HFFc6 (cell line): ENCODE measurements around the gene FMN1. TPM values are rescaled to one million over a fixed set of nuclear protein-coding genes. Genes with fewer than 3 reads are reported as not detected.

Source experiments
- DNase-seq: peaks from one replicate; pipeline ENCODE4 v3.0.0-alpha.2; 2018
- H3K27ac Mint-ChIP-seq: 2 replicates; pipeline ENCODE4 v1.8.0; 2020; ENCODE audit warnings: mild to moderate bottlenecking, mixed read lengths
- H3K27me3 Mint-ChIP-seq: 2 replicates; pipeline ENCODE4 v1.8.0; 2021; ENCODE audit warnings: mild to moderate bottlenecking, moderate library complexity, mixed read lengths; ENCODE audit not compliant: insufficient read depth
- H3K36me3 Mint-ChIP-seq: 2 replicates; pipeline ENCODE4 v1.8.0; 2021; ENCODE audit warnings: low read depth, mixed read lengths
- H3K4me1 Mint-ChIP-seq: 2 replicates; pipeline ENCODE4 v1.8.0; 2020; ENCODE audit warnings: low read depth, mixed read lengths
- H3K4me3 Mint-ChIP-seq: 2 replicates; pipeline ENCODE4 v1.8.0; 2020; ENCODE audit warnings: mild to moderate bottlenecking, moderate library complexity, mixed read lengths
- H3K9me3 Mint-ChIP-seq: 2 replicates; pipeline ENCODE4 v1.8.0; 2020; ENCODE audit warnings: mild to moderate bottlenecking, mixed read lengths
- total RNA-seq, 6 experiments: library from RNA; stranded (reverse); fragmentation: NEBNext Ultra II Directional; extraction: Animal tissue kit (Norgen Biotek cat#: 25700); gene quantifications; 2 replicates in 1 of 6; 3 replicates in 5 of 6; pipeline ENCODE4 v1.2.3, GENCODE V29; 2021
- TF ChIP-seq, protein P1 (sequence below): fragments of 200-600 bp; sonication (generic); IDR thresholded peaks from 2 replicates; pipeline ENCODE4 v1.5.0; 2021; ENCODE audit warnings: antibody characterized with exemption, mild to moderate bottlenecking

The FMN1 gene
- total RNA-seq, 6 experiments from 2014 or later = 8.3 to 14.0 (median 12.6) TPM

DNA sequence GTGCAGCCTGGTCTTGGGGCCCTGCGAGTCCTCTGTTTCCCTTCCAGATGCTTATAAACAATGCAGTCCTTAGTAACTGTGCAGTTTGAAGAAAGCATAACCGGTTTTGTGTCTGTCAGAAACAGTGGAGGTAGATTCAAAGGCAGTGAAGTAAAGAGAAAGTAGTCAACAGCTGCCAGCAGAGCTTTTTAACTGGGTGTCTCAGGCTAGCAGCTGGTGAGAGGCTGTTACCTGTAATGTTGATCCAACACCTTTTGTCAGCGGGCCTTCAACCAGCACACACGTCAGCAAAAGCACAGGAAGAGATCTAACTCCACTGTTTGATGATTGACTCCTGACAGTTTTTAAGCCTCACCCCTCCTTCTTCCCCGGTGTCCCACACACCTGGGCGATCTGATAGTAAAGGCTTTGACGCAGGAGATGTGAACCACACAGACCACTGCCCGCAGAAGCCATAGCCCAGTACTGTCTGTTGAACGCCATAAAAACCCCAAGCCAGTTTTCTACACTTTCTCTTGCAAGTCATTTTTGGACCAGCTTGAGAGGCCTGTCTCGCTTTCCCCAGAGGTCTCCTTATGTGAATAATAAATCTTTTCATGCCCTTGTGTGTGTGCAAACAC, 178.0 kb downstream of the FMN1 start:
- no peak for DNase-seq
- Mint-ChIP-seq H3K9me3 (no peaks in the 10 kb centered on the region), H3K27me3 (peaks cover 2% of the 10 kb centered on the region; the same call in 1 of the 2 replicates), H3K4me1 (peaks cover 37% of the 10 kb centered on the region), H3K36me3 (peaks cover 19% of the 10 kb centered on the region), H3K27ac (no peak overlapping the region), H3K4me3 (no peak overlapping the region)
- TF ChIP-seq, protein P1, sequence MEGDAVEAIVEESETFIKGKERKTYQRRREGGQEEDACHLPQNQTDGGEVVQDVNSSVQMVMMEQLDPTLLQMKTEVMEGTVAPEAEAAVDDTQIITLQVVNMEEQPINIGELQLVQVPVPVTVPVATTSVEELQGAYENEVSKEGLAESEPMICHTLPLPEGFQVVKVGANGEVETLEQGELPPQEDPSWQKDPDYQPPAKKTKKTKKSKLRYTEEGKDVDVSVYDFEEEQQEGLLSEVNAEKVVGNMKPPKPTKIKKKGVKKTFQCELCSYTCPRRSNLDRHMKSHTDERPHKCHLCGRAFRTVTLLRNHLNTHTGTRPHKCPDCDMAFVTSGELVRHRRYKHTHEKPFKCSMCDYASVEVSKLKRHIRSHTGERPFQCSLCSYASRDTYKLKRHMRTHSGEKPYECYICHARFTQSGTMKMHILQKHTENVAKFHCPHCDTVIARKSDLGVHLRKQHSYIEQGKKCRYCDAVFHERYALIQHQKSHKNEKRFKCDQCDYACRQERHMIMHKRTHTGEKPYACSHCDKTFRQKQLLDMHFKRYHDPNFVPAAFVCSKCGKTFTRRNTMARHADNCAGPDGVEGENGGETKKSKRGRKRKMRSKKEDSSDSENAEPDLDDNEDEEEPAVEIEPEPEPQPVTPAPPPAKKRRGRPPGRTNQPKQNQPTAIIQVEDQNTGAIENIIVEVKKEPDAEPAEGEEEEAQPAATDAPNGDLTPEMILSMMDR = no peak

DNA sequence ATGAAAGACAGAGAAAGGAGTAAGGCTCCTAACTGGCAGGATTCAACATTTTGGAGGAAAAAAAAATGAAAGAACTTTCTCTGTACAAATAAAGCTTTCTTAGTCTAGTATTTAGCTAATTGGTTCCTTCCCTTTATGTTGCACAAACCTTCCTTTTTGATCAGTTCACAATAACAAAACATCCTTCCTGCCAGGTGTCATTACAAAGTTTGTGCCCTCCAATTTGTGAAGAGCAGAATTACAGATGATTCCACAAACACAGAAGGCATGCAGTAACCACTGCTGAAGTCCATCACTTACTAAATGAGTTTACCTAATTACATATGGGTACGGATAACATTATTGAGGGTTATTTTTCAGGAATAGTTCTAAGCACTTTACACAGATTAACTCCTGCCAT, 179.9 kb downstream of the FMN1 start:
- TF ChIP-seq, protein P1 = no peak
- peaks cover 24% of the 10 kb centered on the region for H3K36me3 Mint-ChIP-seq
- H3K4me1 Mint-ChIP-seq = peaks cover 36% of the 10 kb centered on the region
- H3K9me3 Mint-ChIP-seq = no peaks in the 10 kb centered on the region
- peak overlapping the region; percentile 84 for H3K27ac Mint-ChIP-seq
- peaks cover 2% of the 10 kb centered on the region; the same call in 1 of the 2 replicates for H3K27me3 Mint-ChIP-seq
- no peak for DNase-seq
- H3K4me3 Mint-ChIP-seq = no peak overlapping the region

DNA sequence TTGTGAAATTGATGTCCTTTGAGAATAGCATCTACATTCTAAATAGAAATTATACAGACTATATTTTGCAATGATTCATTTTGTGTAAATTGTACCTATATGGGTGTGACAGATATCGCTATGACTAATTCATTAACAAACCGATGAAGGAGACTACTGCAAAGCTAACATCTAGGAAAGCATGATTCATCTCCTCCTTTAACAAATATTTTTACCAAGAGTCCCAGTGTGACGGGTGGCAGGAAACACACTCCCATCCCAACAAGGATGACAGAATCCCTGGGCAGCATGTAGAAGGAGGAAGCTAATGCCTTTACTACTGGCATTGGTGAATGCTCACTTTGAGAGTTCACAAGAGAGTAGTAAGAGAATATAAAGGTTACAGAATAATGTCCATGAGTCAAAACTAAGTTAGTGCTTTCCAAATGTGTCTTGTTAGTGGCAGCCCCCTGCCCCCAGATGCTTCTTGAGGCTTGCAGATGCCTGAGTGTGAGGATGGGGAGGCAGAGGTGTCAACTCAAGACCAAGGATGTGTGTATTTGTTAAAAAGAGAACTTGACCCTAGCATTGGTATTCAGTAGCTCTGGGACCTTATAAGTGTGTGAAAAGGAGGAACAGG, 180.6 kb downstream of the FMN1 start:
- H3K4me1 Mint-ChIP-seq = peaks cover 43% of the 10 kb centered on the region
- H3K4me3 Mint-ChIP-seq = peak overlapping the region; percentile 47
- peaks cover 22% of the 10 kb centered on the region for H3K36me3 Mint-ChIP-seq
- H3K27ac Mint-ChIP-seq = peak overlapping the region; percentile 84
- TF ChIP-seq, protein P1 = no peak
- peaks cover 2% of the 10 kb centered on the region; the same call in 1 of the 2 replicates for H3K27me3 Mint-ChIP-seq
- H3K9me3 Mint-ChIP-seq = no peaks in the 10 kb centered on the region
- peak; percentile 80 for DNase-seq

DNA sequence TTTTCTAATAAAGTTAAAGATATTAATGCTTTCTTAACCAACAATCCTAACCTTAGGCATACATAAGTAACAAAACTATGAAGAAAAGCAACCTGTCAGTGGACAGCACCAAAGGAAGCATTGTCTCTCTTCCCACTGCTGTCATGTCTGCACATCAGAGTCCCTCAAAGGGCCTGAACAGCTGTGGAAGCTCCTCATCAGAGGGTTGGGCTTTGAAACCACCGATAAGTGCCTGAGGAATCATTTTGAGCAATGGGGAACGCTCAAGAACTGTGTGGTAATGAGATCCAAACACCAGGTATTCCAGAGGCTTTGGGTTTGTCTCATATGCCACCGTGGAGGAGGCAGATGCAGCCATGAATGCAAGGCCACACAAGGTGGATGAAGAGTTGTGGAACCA, 182.5 kb downstream of the FMN1 start:
- Mint-ChIP-seq H3K27ac (no peak overlapping the region), H3K4me1 (peaks cover 62% of the 10 kb centered on the region), H3K27me3 (peaks cover 2% of the 10 kb centered on the region; the same call in 1 of the 2 replicates), H3K36me3 (peaks cover 13% of the 10 kb centered on the region), H3K4me3 (no peak overlapping the region), H3K9me3 (no peaks in the 10 kb centered on the region)
- TF ChIP-seq, protein P1 = no peak
- DNase-seq = no peak

DNA sequence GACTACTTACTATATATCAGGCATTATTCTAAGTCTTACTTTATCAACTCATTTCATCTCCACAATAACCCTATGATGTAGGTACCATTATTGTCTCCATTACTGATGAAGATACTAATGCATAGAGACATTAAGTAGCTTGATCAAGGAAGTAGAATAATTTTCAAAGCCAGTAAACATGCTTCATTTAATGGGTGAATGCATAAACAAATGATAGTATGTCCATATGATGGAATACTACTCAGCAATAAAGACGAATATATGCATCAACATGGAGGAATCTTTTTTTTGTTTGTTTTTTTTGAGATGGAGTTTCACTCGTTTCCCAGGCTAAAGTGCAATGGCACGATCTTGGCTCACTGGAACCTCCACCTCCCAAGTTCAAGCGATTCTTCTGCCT, 184.9 kb downstream of the FMN1 start:
- no peak overlapping the region for H3K4me3 Mint-ChIP-seq
- H3K4me1 Mint-ChIP-seq = peaks cover 68% of the 10 kb centered on the region
- no peak for DNase-seq
- H3K9me3 Mint-ChIP-seq = no peaks in the 10 kb centered on the region
- TF ChIP-seq, protein P1 = no peak
- H3K36me3 Mint-ChIP-seq = peaks cover 18% of the 10 kb centered on the region
- H3K27ac Mint-ChIP-seq = no peak overlapping the region
- peaks cover 5% of the 10 kb centered on the region for H3K27me3 Mint-ChIP-seq
